ENCODE data around the gene PRKN.

PRKN gene

GRCh38 chr6:162125659-162126058, 601.9 kb downstream of the PRKN start:
- DNase-seq (ENCODE audit: low read depth): no peak

- no peak for DNase-seq (ENCODE audit: low read depth)
These were observed 602.7 kb downstream of the PRKN start for GRCh38 chr6:162124710-162125435.

GRCh38 chr6:162123797-162124196, 603.8 kb downstream of the PRKN start:
- DNase-seq (ENCODE audit: low read depth): no peak

GRCh38 chr6:162119341-162119740, 608.2 kb downstream of the PRKN start:
- no peak for DNase-seq (ENCODE audit: low read depth)

GRCh38 chr6:162118706-162119105, 608.9 kb downstream of the PRKN start:
- no peak for DNase-seq (ENCODE audit: low read depth)

- no peak for DNase-seq (ENCODE audit: low read depth)
These were observed 610.6 kb downstream of the PRKN start for GRCh38 chr6:162116902-162117525.

- no peak for DNase-seq (ENCODE audit: low read depth)
These were observed 618.0 kb downstream of the PRKN start for GRCh38 chr6:162109480-162110050.

GRCh38 chr6:162108041-162108440, 619.5 kb downstream of the PRKN start:
- no peak for DNase-seq (ENCODE audit: low read depth)

GRCh38 chr6:162100096-162100495, 627.5 kb downstream of the PRKN start:
- DNase-seq (ENCODE audit: low read depth): no peak

- peak; percentile 95 for DNase-seq (ENCODE audit: low read depth)
These were observed 627.9 kb downstream of the PRKN start for GRCh38 chr6:162099685-162100084.

GRCh38 chr6:162092816-162093502, 634.6 kb downstream of the PRKN start:
- DNase-seq (ENCODE audit: low read depth): no peak

GRCh38 chr6:162090734-162091133, 636.8 kb downstream of the PRKN start:
- peak; percentile 4 for DNase-seq (ENCODE audit: low read depth)

GRCh38 chr6:162088091-162088490, 639.5 kb downstream of the PRKN start:
- DNase-seq (ENCODE audit: low read depth): no peak

GRCh38 chr6:162085561-162085960, 642.0 kb downstream of the PRKN start:
- no peak for DNase-seq (ENCODE audit: low read depth)

GRCh38 chr6:162082520-162082919, 645.0 kb downstream of the PRKN start:
- no peak for DNase-seq (ENCODE audit: low read depth)

GRCh38 chr6:162078667-162079066, 648.9 kb downstream of the PRKN start:
- no peak for DNase-seq (ENCODE audit: low read depth)

GRCh38 chr6:162078126-162078525, 649.4 kb downstream of the PRKN start:
- DNase-seq (ENCODE audit: low read depth): no peak

- no peak for DNase-seq (ENCODE audit: low read depth)
These were observed 650.8 kb downstream of the PRKN start for GRCh38 chr6:162076816-162077215.

GRCh38 chr6:162074641-162075275, 652.8 kb downstream of the PRKN start:
- no peak for DNase-seq (ENCODE audit: low read depth)

GRCh38 chr6:162070639-162071038, 656.9 kb downstream of the PRKN start:
- no peak for DNase-seq (ENCODE audit: low read depth)

- DNase-seq (ENCODE audit: low read depth): no peak
These were observed 657.6 kb downstream of the PRKN start for GRCh38 chr6:162069995-162070394.

- no peak for DNase-seq (ENCODE audit: low read depth)
These were observed 659.2 kb downstream of the PRKN start for GRCh38 chr6:162068340-162068739.

Measured in fibroblast of the conjunctiva (primary cell).